Endothelial cell of umbilical vein (primary cell): ENCODE data around the gene RTL5. TPM values are rescaled to one million over a fixed set of nuclear protein-coding genes. Genes with fewer than 3 reads are reported as not detected.

Experiments used
- BruUV-seq: library from RNA; stranded (reverse); fragments of 400-500 nt; replicated peaks from 2 replicates; lab custom pipeline; 2021; lab: Mats Ljungman, UMichigan
- CTCF ChIA-PET: fragments of 300-600, 350-600 bp; sonication (Branson Sonifier 250); formaldehyde crosslinking; loops from one replicate; lab custom pipeline; 2021; ENCODE audit warnings: antibody characterized with exemption, inconsistent platforms; lab: Charles Lee
- POLR2A ChIA-PET: fragments of 300-600, 350-600 bp; sonication (Branson Sonifier 250); formaldehyde crosslinking; loops from one replicate; lab custom pipeline; 2021; ENCODE audit warnings: antibody characterized with exemption, inconsistent platforms; lab: Charles Lee
- DNase-seq: peaks from one replicate; pipeline ENCODE4 v3.0.0-alpha.2; 2011; ENCODE audit warnings: low read depth, low spot score
- FAIRE-seq: peaks from 2 replicates; lab custom pipeline; 2011; peaks lifted over from hg19 to GRCh38; lab: Jason Lieb, UNC
- H2AFZ ChIP-seq: 2 replicates; pipeline ENCODE4 v1.6.0; 2012; ENCODE audit warnings: low read depth, low read length, control low read depth, inconsistent platforms
- H3K27ac ChIP-seq: 2 replicates; pipeline ENCODE4 v1.5.1; 2011; ENCODE audit warnings: low read depth, mild to moderate bottlenecking, control low read depth, low read length, moderate library complexity; ENCODE audit not compliant: insufficient read depth
- H3K27me3 ChIP-seq, 2 experiments: 2 replicates each; pipeline versions ENCODE4 v1.6.0 to v1.6.1; 2011; ENCODE audit warnings: low read length in 2 of 2, mixed read lengths in 1 of 2; ENCODE audit not compliant: control insufficient read depth in 2 of 2, insufficient read depth in 2 of 2
- H3K36me3 ChIP-seq, 2 experiments: 2 replicates in 1 of 2; 3 replicates in 1 of 2; pipeline ENCODE4 v1.5.1; 2011; ENCODE audit warnings: low read length in 2 of 2, mild to moderate bottlenecking in 1 of 2, moderate library complexity in 1 of 2; ENCODE audit not compliant: control insufficient read depth in 2 of 2, insufficient read depth in 2 of 2; ENCODE audit errors: extremely low read depth in 1 of 2
- H3K4me1 ChIP-seq: 3 replicates; pipeline ENCODE4 v1.5.1; 2011; ENCODE audit warnings: mild to moderate bottlenecking, low read length; ENCODE audit not compliant: control insufficient read depth, insufficient read depth; ENCODE audit errors: extremely low read depth
- H3K4me2 ChIP-seq: 2 replicates; pipeline ENCODE4 v1.6.1; 2011; ENCODE audit warnings: low read length, control low read depth, mixed read lengths; ENCODE audit not compliant: insufficient read depth
- H3K4me3 ChIP-seq, 3 experiments: fragments of 200-600 bp in 1 of 3; sonication (generic), shearing (Covaris generic) in 1 of 3; replicated peaks in 1 of 3; 2 replicates each; pipeline ENCODE4 v1.5.1; 2011 to 2016; ENCODE audit warnings: control low read depth in 3 of 3, low read length in 3 of 3, mild to moderate bottlenecking in 2 of 3, inconsistent platforms in 1 of 3, low read depth in 1 of 3, moderate library complexity in 1 of 3; ENCODE audit not compliant: insufficient read depth in 1 of 3
- H3K79me2 ChIP-seq: 2 replicates; pipeline ENCODE4 v1.6.0; 2012; ENCODE audit warnings: low read length, inconsistent platforms; ENCODE audit not compliant: control insufficient read depth, insufficient read depth
- H3K9ac ChIP-seq: replicated peaks from 2 replicates; pipeline ENCODE3; 2011; ENCODE audit warnings: low read length, control low read depth; ENCODE audit not compliant: insufficient read depth; ENCODE audit errors: extremely low read depth
- H3K9me1 ChIP-seq: replicated peaks from 3 replicates; pipeline ENCODE4 v1.6.0; 2011; ENCODE audit warnings: mild to moderate bottlenecking, low read length; ENCODE audit not compliant: control insufficient read depth, insufficient read depth; ENCODE audit errors: extremely low read depth
- H3K9me3 ChIP-seq: replicated peaks from 2 replicates; pipeline ENCODE4 v1.5.1; 2012; ENCODE audit warnings: low read length, inconsistent platforms; ENCODE audit not compliant: control insufficient read depth, insufficient read depth
- H4K20me1 ChIP-seq: replicated peaks from 2 replicates; pipeline ENCODE3; 2011; ENCODE audit warnings: mild to moderate bottlenecking, low read length; ENCODE audit not compliant: control insufficient read depth, insufficient read depth; ENCODE audit errors: extremely low read depth
- CTCF ChIP-seq, 2 donors: IDR thresholded peaks; 1 replicate in 1 of 2; 2 replicates in 1 of 2; pipeline ENCODE4 v1.5.1; 2011; ENCODE audit warnings: low read length in 2 of 2, mild to moderate bottlenecking in 2 of 2, moderate library complexity in 2 of 2, control low read depth in 1 of 2, inconsistent platforms in 1 of 2, low read depth in 1 of 2; ENCODE audit not compliant: insufficient read depth in 1 of 2; ENCODE audit errors: extremely low read depth in 1 of 2
- EZH2 ChIP-seq: IDR thresholded peaks from 2 replicates; pipeline ENCODE4 v1.6.1; 2012; ENCODE audit warnings: borderline replicate concordance, low read depth, mild to moderate bottlenecking, moderate library complexity, low read length, inconsistent platforms; ENCODE audit not compliant: severe bottlenecking
- FOS ChIP-seq: IDR thresholded peaks from 2 replicates; pipeline ENCODE4 v1.6.1; 2011; ENCODE audit warnings: mild to moderate bottlenecking, low read length, moderate library complexity, borderline replicate concordance; ENCODE audit not compliant: insufficient read depth
- GATA2 ChIP-seq: IDR thresholded peaks from 2 replicates; pipeline ENCODE4 v1.7.0; 2011; ENCODE audit warnings: low read depth, mild to moderate bottlenecking, moderate library complexity, mixed read lengths, low read length; ENCODE audit not compliant: insufficient read length, insufficient read depth
- JUN ChIP-seq: IDR thresholded peaks from 2 replicates; pipeline ENCODE4 v1.6.1; 2011; ENCODE audit warnings: borderline replicate concordance, low read depth; ENCODE audit not compliant: insufficient read length, insufficient read depth
- MAX ChIP-seq: IDR thresholded peaks from 2 replicates; pipeline ENCODE4 v1.6.1; 2011; ENCODE audit not compliant: insufficient read depth, insufficient read length
- MYC ChIP-seq: IDR thresholded peaks from one replicate; pipeline ENCODE4 v1.6.1; 2011; ENCODE audit warnings: mild to moderate bottlenecking, low read depth, low read length
- POLR2A ChIP-seq: IDR thresholded peaks from 2 replicates; pipeline ENCODE4 v1.6.1; 2012; ENCODE audit warnings: low read depth, mild to moderate bottlenecking, control low read depth, low read length
- POLR2AphosphoS5 ChIP-seq: IDR thresholded peaks from 2 replicates; pipeline ENCODE4 v1.6.1; 2012; ENCODE audit warnings: low read depth, mild to moderate bottlenecking, control low read depth, low read length, moderate library complexity; ENCODE audit not compliant: insufficient read depth
- dilution Hi-C: fragments of 300-500 bp; cut with MboI; formaldehyde crosslinking; loops from one replicate; pipeline ENCODE4 v1.15.0; 2019; ENCODE audit warnings: low sequenced_read_pairs; ENCODE audit not compliant: extremely low pct_ligation_motif_present
- intact Hi-C: fragments of 100-400 bp; cut with micrococcal nuclease; formaldehyde crosslinking; loops from one replicate; pipeline ENCODE4 v1.10.0; 2022
- polyA plus RNA-seq, 4 experiments: library from polyadenylated mRNA; depleted of rRNA in 3 of 4; stranded (reverse) in 3 of 4; unstranded in 1 of 4; fragments of >200 nt; gene quantifications; 2 replicates each; pipeline versions ENCODE4 v1.2.1 to v1.2.3, GENCODE V29; 2011 to 2012; ENCODE audit warnings: missing spikeins in 1 of 4
- total RNA-seq: library from RNA; stranded (reverse); gene quantifications from 2 replicates; pipeline ENCODE4 v1.2.3, GENCODE V29; 2021

Gene RTL5
- total and polyA plus RNA-seq, 2 donors (not counting 3 experiments of a cell fraction or from before 2014, with no cell fraction given) = 1.0 to 1.7 TPM

GRCh38 chrX:72142794-72143608 is 11.3 kb upstream of the RTL5 start:
- TF ChIP-seq JUN = no peak
- TF ChIP-seq GATA2 = no peak
- TF ChIP-seq POLR2AphosphoS5 = no peak
- dilution Hi-C loops = no loop called here
- CTCF ChIA-PET = no interaction called here

GRCh38 chrX:72142094-72142793 is 10.5 kb upstream of the RTL5 start:
- TF ChIP-seq MAX (no peak), POLR2AphosphoS5 (no peak), POLR2A (no peak), GATA2 (no peak), CTCF (IDR thresholded peaks at IDR 0.05; ENCODE audit: extremely low read depth in 1 of 2, insufficient read depth in 1 of 2, low read depth in 1 of 2, low read length in 2 of 2) (no peak), MYC (no peak), FOS (no peak), EZH2 (no peak), JUN (no peak)
- intact Hi-C loops (no loop called here), dilution Hi-C loops (no loop called here)
- H3K4me3 ChIP-seq = no peak overlapping the region
- BruUV-seq = no TSS peak
- no peak overlapping the region for H3K4me2 ChIP-seq
- no peak overlapping the region for H2AFZ ChIP-seq
- H3K27me3 ChIP-seq = no peaks in the 10 kb centered on the region
- H3K4me1 ChIP-seq = no peaks in the 10 kb centered on the region
- DNase-seq (no peak), FAIRE-seq (no peak)
- no peaks in the 10 kb centered on the region for H4K20me1 ChIP-seq
- no peaks in the 10 kb centered on the region for H3K9me1 ChIP-seq
- ChIA-PET CTCF (no interaction called here), POLR2A (no interaction called here)
- peaks cover 8 to 31% of the 10 kb centered on the region in 2 experiments for H3K36me3 ChIP-seq
- no peak overlapping the region for H3K9ac ChIP-seq
- H3K9me3 ChIP-seq = no peaks in the 10 kb centered on the region
- H3K79me2 ChIP-seq = no peaks in the 10 kb centered on the region
- H3K27ac ChIP-seq = no peak overlapping the region

More at GRCh38 chrX:72142794-72143608, 11.3 kb upstream of the RTL5 start:
- Histone ChIP-seq H3K27ac (no peak overlapping the region), H3K27me3 (no peaks in the 10 kb centered on the region), H3K9me3 (no peaks in the 10 kb centered on the region), H3K4me2 (no peak overlapping the region), H3K4me3 (no peak overlapping the region), H4K20me1 (no peaks in the 10 kb centered on the region), H3K36me3 (peaks cover 6 to 31% of the 10 kb centered on the region in 2 experiments), H3K9me1 (no peaks in the 10 kb centered on the region), H3K9ac (no peak overlapping the region), H3K4me1 (no peaks in the 10 kb centered on the region), H3K79me2 (no peaks in the 10 kb centered on the region), H2AFZ (no peak overlapping the region)
- intact Hi-C loops = no loop called here
- POLR2A ChIA-PET = no interaction called here
- FAIRE-seq = no peak
- no TSS peak for BruUV-seq
- DNase-seq = no peak
